ENCODE data around the gene ATP6V1B1.

ATP6V1B1 gene

GRCh38 chr2:70927138-70927537, 8.6 kb upstream of the ATP6V1B1 start:
- no peak for DNase-seq (ENCODE audit: low spot score)

GRCh38 chr2:70927641-70928040, 8.1 kb upstream of the ATP6V1B1 start:
- DNase-seq (ENCODE audit: low spot score), result no peak

GRCh38 chr2:70928366-70928765, 7.3 kb upstream of the ATP6V1B1 start:
- no peak for DNase-seq (ENCODE audit: low spot score)

- DNase-seq (ENCODE audit: low spot score), result no peak
Measured at GRCh38 chr2:70930371-70931329, 5.0 kb upstream of the ATP6V1B1 start.

- no peak for DNase-seq (ENCODE audit: low spot score)
Measured at GRCh38 chr2:70931376-70932000, 4.2 kb upstream of the ATP6V1B1 start.

GRCh38 chr2:70932631-70933230, 3.0 kb upstream of the ATP6V1B1 start:
- DNase-seq (ENCODE audit: low spot score), result no peak

GRCh38 chr2:70934981-70935380, 719 bp upstream of the ATP6V1B1 start:
- DNase-seq (ENCODE audit: low spot score), result no peak

GRCh38 chr2:70936165-70936978, 672 bp downstream of the ATP6V1B1 start:
- no peak for DNase-seq (ENCODE audit: low spot score)

- DNase-seq (ENCODE audit: low spot score), result no peak
Measured at GRCh38 chr2:70936979-70937811, 1.5 kb downstream of the ATP6V1B1 start.

- DNase-seq (ENCODE audit: low spot score), result no peak
Measured at GRCh38 chr2:70937866-70938585, 2.3 kb downstream of the ATP6V1B1 start.

GRCh38 chr2:70938586-70938950, 2.9 kb downstream of the ATP6V1B1 start:
- DNase-seq (ENCODE audit: low spot score), result no peak

GRCh38 chr2:70939001-70939838, 3.5 kb downstream of the ATP6V1B1 start:
- DNase-seq (ENCODE audit: low spot score), result no peak

- no peak for DNase-seq (ENCODE audit: low spot score)
Measured at GRCh38 chr2:70939839-70940580, 4.3 kb downstream of the ATP6V1B1 start.

GRCh38 chr2:70941186-70941585, 5.5 kb downstream of the ATP6V1B1 start:
- no peak for DNase-seq (ENCODE audit: low spot score)

GRCh38 chr2:70941701-70942100, 6.0 kb downstream of the ATP6V1B1 start:
- no peak for DNase-seq (ENCODE audit: low spot score)

- DNase-seq (ENCODE audit: low spot score), result no peak
Measured at GRCh38 chr2:70942396-70943204, 6.9 kb downstream of the ATP6V1B1 start.

- no peak for DNase-seq (ENCODE audit: low spot score)
Measured at GRCh38 chr2:70943205-70943871, 7.6 kb downstream of the ATP6V1B1 start.

Measured in hematopoietic multipotent progenitor cell treated with erythropoietin and hydrocortisone succinate and interleukin-3 and kit ligand, for 15 days (in vitro differentiated cells).